ENCODE data around the gene GLRA1. TPM values are rescaled to one million over a fixed set of nuclear protein-coding genes. Genes with fewer than 3 reads are reported as not detected.

The GLRA1 gene
- total RNA-seq, 1 donor: not detected

- H3K4me3 ChIP-seq (ENCODE audit: low read depth, low read length): no peak overlapping the region
- no peak for DNase-seq (ENCODE audit: low read depth)
These were observed 23.4 kb upstream of the GLRA1 start for GRCh38 chr5:151947931-151948608.

GRCh38 chr5:151937851-151938250 is 13.2 kb upstream of the GLRA1 start:
- H3K4me3 ChIP-seq (ENCODE audit: low read depth, low read length): no peak overlapping the region
- DNase-seq (ENCODE audit: low read depth): no peak
- TF ChIP-seq CTCF (IDR thresholded peaks at IDR 0.05; ENCODE audit: insufficient read depth, low read length): no peak

More at GRCh38 chr5:151947931-151948608, 23.4 kb upstream of the GLRA1 start:
- TF ChIP-seq CTCF (IDR thresholded peaks at IDR 0.05; ENCODE audit: insufficient read depth, low read length): no peak

- no peak overlapping the region for H3K4me3 ChIP-seq (ENCODE audit: low read depth, low read length)
- TF ChIP-seq CTCF (IDR thresholded peaks at IDR 0.05; ENCODE audit: insufficient read depth, low read length): no peak
These were observed 10.6 kb upstream of the GLRA1 start for GRCh38 chr5:151935135-151935695.

GRCh38 chr5:151931260-151931659 is 6.6 kb upstream of the GLRA1 start:
- TF ChIP-seq CTCF (IDR thresholded peaks at IDR 0.05; ENCODE audit: insufficient read depth, low read length): no peak
- no peak overlapping the region for H3K4me3 ChIP-seq (ENCODE audit: low read depth, low read length)
- DNase-seq (ENCODE audit: low read depth): no peak

More at GRCh38 chr5:151935135-151935695, 10.6 kb upstream of the GLRA1 start:
- DNase-seq (ENCODE audit: low read depth): no peak

- no peak for TF ChIP-seq CTCF (IDR thresholded peaks at IDR 0.05; ENCODE audit: insufficient read depth, low read length)
- no peak overlapping the region for H3K4me3 ChIP-seq (ENCODE audit: low read depth, low read length)
- DNase-seq (ENCODE audit: low read depth): no peak
These were observed 1.5 kb upstream of the GLRA1 start for GRCh38 chr5:151926188-151926587.

- DNase-seq (ENCODE audit: low read depth): no peak
- TF ChIP-seq CTCF (IDR thresholded peaks at IDR 0.05; ENCODE audit: insufficient read depth, low read length): no peak
- no peak overlapping the region for H3K4me3 ChIP-seq (ENCODE audit: low read depth, low read length)
These were observed 689 bp upstream of the GLRA1 start for GRCh38 chr5:151925340-151925739.

Data from fibroblast of the aortic adventitia (primary cell).